Measurements from ENCODE around the gene CYS1.
"Not testable (repeated sequence)": the region's sequence is repeated elsewhere in the genome, so short reads cannot be mapped to it uniquely, and the experiment has no call there.

The CYS1 gene, protein sequence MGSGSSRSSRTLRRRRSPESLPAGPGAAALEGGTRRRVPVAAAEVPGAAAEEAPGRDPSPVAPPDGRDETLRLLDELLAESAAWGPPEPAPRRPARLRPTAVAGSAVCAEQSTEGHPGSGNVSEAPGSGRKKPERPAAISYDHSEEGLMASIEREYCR

GRCh38 chr2:10079870-10080535 lies at the start of gene CYS1:
TSS of gene CYS1 (minus strand) at chr2:10080411. CDS start at chr2:10080223, 188 bp downstream.
- no peak for DNase-seq (ENCODE audit: low read depth)

- DNase-seq (ENCODE audit: low read depth), result no peak
Measured at GRCh38 chr2:10129490-10129889, 49.3 kb upstream of the CYS1 start.

DNA sequence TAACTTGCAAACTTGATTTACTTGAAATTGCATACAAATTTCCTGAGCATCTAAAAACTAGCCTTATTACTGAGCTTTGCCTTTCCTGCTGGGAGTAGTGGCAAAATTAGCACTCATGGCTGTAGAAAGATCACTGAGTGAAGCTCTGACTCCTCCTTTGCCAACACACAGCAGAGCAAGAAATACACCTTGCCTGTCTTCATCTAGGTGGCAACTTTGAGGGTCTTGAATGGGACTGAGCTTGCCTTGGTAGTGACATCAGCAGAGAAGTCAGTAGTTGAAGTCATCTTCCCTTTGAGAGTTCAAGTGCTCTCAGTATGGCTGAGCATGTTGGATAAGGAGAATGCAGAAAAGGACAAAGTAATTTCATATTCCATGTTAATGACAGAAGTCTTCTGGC lies 48.2 kb upstream of the CYS1 start:
- no peak for DNase-seq (ENCODE audit: low read depth)

- no peak for DNase-seq (ENCODE audit: low read depth)
Measured at GRCh38 chr2:10126632-10127026, 46.4 kb upstream of the CYS1 start.

DNA sequence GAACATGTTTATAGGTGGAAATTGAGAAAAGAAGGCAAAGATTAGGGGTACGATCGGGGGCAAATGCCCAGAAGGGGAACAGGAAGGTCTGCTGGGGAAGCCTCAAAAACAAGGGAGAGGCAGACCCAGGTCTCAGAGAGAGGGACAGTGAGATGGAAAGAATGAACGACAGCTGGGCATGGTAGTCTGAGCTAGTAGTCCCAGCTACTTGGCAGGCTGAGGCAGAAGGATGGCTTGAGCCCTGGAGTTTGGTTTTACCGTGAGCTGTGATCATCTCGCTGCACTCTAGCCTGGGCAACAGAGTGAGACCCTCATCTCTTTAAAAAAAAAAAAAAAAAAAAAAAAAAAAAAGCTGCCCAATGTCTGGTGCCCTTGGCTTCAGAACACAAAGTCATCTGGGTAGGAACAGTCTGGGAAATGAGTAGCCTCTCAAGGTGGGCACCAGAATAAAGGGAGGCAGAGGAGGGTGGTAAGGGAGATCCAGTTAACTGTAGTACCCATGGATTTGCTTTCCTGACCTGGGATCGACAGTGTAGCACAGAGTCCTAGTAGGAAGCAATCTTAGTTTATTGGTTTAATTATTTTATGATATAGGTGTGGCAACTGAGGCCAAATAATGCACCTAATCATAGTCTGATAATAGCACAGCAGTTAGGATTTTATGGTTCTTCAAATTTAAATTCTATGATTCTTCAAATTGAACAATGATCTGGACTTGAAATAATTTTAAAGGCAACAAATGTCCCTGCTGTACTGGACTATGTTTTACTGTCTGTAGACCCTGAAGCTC lies 45.8 kb upstream of the CYS1 start:
- DNase-seq (ENCODE audit: low read depth), result no peak

DNA sequence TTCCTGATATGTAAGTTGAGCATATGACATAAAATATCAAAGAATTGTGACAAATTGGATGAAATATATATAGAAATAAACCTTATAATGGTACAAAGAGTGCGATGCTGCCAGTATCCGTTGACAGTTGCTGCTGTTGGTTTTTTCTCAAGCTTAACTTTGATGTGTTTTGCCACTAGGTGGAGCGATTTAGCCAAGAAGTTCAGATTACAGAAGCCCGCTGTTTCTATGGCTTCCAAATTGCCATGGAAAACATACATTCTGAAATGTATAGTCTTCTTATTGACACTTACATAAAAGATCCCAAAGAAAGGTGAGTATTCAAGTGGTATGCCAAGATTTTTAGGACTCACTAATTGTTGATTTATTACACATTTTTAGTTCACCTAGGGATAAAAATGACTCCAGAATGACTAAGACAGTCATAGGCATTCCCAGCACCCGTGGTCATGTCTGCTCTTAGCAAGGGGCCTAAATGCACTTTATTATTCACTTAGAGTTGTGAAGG lies 44.4 kb upstream of the CYS1 start:
- no peak for DNase-seq (ENCODE audit: low read depth)

DNA sequence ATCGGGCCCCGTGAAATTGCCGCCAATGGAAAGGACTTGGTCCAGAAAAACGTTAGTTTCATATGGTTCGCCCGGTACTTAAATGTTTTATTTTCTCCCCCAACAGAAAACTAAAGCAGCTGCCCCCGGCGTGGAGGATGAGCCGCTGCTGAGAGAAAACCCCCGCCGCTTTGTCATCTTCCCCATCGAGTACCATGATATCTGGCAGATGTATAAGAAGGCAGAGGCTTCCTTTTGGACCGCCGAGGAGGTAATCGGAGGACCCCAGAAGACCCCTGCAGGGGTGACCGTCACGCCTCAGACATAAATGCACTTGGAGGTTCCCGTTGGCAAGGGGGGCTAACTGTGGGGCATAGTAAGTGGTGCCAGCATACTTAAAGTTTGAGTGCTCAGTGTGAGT lies 43.1 kb upstream of the CYS1 start:
- no peak for DNase-seq (ENCODE audit: low read depth)

GRCh38 chr2:10122500-10123280 lies 42.5 kb upstream of the CYS1 start, which contains the start of gene RRM2:
TSS of gene RRM2 (plus strand) at chr2:10122739. CDS start at chr2:10122799, 60 bp downstream.
- peak; percentile 72 for DNase-seq (ENCODE audit: low read depth)

DNA sequence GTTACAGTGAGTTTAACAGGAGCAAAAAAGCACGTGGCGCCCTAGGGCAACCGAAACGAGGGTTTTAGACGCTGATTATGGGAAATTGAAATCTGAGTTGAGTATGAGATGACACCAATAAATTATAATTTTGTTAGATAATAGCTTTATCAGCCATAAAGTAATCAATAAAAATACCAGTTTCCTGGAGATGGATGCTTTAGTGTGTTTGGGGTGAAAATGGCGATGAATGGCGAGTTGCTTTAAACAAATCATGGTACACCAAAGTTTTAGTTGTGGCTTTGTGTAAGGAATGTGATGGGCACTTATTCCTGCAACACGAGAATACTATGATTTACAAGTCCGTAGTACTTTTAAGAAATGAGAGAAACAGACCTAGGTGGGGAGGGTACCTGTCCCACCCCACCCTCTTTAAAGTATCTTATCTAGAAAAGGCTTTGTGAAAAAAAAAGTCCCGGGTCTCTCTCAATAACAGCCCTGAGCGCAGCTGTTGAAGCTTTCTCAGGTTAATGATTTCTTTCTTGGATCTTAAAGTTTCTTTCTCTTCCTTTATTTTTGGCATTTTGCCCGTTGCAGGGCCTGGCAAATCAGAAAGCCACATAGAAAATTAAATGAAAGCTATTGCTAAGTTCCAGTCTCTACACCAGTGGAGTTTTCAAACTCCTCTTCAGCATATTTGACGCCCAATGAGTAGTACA lies 40.8 kb upstream of the CYS1 start:
- no peak for DNase-seq (ENCODE audit: low read depth)

- DNase-seq (ENCODE audit: low read depth), result peak; percentile 84
Measured at GRCh38 chr2:10120158-10120876, 40.1 kb upstream of the CYS1 start.

DNA sequence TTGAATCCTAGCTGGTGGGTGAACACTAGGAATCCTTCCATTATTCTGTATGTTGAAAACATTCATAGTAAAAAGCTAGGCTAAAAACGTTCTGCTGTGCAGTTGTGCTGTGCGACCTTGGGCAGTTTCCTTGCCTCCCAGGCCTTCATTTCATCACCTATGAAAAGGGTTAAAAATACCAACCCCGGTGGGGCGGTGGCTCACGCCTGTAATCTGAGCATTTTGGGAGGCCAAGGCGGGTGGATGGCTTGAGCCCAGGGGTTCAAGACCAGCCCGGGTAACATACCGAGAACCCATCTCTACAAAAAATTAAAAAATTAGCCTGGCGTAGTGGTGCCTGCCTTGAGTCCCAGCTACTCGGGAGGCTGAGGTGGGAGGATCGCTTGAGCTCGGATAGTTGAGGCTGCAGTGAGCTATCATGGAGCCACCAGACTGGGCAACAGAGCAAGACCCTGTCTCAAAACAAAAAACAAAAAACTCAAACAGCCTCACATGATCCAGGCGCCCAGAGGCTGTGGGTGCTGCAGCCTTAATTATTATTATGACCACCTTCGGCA lies 39.5 kb upstream of the CYS1 start:
- DNase-seq (ENCODE audit: low read depth), result no peak

GRCh38 chr2:10119027-10119325 lies 38.8 kb upstream of the CYS1 start:
- no peak for DNase-seq (ENCODE audit: low read depth)

DNA sequence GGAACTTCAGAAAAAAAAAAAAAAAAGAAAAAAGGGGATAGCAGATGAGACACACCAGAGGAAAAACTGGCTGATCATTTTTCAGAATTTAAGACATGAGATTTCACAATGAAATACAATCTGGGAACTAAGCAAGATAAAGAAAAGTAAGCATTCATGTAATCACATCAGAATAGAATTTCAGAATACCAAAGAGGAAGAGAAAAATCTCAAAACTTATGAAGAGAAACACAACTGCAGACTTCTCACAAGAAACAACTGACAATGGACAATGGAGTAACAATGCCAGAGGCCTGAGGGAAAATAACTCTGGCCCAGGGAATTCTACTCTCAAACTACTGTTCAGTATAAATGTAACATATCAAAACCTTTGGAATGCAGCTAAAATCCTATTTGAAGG lies 29.1 kb upstream of the CYS1 start:
- DNase-seq (ENCODE audit: low read depth), result no peak

DNA sequence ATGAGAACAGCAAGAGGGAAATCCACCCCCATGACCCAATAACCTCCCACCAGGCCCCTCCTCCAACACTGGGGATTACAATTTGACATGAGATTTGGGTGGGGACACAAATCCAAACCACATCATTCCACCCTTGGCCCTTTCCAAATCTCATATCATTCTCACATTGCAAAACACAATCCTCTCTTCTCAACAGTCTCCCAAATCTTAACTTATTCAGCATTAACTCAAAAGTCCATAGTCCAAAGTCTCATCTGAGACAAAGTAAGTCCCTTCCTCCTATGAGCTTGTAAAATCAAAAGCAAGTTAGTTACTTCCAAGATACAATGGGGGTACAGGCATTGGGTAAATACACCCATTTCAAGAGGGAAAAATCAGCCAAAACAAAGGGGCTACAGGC lies 24.7 kb upstream of the CYS1 start:
- not testable (repeated sequence) for DNase-seq (ENCODE audit: low read depth)

DNA sequence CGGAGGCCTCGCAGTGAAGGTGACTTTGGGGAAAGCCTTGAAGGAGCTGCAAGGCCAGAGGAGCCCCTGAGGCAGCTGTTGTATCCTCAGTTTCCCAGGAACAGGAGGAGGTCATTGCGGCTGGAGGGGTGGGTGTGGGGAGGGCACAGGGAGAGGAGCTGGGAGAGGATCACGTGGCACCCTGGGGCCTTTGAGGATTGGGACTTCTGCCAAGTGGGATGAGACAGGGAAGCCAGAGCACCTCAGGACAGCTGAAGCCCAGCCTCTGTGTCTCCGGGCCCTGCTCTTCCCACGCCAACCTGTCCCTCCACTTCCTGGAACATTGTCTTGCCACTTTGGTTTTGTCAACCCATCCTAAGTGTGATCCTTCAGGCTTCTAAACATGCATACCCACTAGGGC lies 23.0 kb upstream of the CYS1 start:
- no peak for DNase-seq (ENCODE audit: low read depth)

DNA sequence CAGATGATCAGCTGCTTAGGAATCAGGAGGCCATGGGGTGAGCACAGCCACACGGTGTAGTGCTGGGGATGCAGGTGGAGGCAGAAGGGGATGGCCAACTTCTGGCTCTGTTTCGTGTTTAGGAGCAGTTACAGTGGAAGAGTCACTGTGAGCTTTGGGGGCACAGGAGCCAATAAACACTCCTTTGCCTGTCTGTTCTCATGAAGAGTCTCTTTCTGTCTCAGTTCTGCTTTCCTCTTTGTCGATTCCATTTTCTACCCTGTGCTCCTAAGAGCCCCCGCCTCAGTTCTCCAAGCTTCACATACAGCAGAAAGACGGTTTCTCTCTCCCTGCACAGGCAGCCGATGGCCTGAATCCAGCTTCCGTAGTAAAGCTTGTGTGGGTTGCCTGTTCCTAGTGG lies 21.3 kb upstream of the CYS1 start:
- no peak for DNase-seq (ENCODE audit: low read depth)

- DNase-seq (ENCODE audit: low read depth), result no peak
Measured at GRCh38 chr2:10097352-10098148, 17.3 kb upstream of the CYS1 start.

DNA sequence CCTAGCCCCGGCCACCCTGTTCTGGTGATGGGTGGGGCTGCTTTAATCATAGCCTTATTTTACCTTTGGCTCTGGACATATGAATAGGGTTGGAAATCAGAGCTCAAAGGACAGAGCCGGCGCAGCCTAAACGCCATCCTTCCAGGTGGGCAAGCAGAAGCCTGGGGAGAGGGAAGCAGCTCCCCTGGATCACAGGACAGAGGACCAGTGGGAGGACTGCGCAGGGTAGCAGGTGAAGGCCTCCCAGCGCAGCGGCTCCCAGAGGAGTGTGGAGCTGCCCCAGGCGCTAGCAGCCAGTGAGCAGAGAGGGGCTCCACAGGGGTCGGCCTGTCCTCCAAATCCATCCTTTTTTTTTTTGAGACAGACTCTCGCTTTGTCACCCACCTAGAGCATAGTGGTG lies 16.4 kb upstream of the CYS1 start:
- DNase-seq (ENCODE audit: low read depth), result no peak

DNA sequence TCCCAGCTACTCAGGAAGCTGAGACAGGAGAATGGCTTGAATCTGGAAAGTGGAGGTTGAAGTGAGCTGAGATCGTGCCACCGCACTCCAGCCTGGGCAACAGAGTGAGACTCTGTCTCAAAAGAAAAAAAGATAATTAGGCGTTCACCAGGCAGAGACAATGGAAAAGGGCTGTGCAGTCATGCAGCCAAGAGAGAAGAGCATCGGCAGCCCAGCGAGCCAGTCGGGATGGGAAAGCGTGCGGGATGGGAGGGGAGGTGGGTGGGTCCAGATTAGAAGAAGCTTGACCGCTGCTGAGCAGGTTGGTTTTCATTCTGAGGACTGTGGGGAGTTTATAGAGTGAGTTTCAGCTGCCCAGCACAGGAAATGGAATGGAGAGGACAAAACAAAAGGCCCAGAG lies 15.0 kb upstream of the CYS1 start:
- DNase-seq (ENCODE audit: low read depth), result no peak

DNA sequence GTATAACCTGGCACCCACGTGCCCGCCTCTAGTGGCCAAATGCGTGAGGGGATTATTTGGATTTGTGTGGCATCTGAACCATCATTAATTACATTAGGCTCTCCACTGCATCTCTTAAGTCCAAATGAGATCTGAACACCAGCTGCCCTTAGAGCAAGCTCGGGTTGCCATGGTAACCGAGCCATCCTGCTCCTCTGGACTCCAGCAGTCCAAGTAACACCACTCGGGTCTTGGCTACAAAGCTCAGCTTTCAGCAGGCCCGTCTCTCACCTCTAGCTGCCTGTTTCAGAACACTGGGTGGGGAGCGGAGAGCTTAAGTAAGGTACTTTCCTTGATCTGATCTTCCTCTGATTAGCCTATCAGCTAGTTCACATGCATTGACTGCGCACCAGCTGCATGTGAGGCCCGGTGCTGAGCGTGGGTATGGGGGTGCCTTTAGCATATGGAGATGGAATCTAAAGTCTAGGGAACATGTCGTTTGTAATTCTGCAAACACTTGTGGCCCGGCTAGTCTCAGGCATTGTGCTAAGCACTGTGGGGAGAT lies 14.1 kb upstream of the CYS1 start:
- DNase-seq (ENCODE audit: low read depth), result no peak
